ENCODE measurements around the gene ADCK1.

The ADCK1 gene

DNA sequence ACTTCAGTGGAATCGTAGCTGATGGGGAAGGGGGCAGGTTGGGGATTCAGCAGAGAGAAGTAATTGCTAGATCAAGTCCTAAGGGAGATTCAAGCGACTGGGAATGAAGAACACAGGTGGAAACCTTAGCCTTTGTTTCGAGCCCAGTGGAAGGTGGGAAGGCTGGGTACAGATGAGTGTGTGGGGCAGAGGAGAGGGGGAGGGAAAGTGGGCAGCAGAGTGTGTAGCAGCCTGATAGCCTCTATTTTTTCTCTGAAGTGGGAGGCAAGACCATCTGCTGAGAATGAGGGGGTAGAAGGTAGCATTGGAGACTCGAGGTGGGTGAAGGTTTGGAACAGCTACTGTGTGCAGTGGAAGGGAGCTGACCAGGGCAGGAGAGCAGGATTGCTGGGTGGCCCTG lies 91.0 kb downstream of the ADCK1 start:
- H3K27me3 ChIP-seq (ENCODE audit: control insufficient read depth, insufficient read depth, low read length, poor library complexity, severe bottlenecking), result no peaks in the 10 kb centered on the region
- no peak overlapping the region for H3K27ac ChIP-seq (ENCODE audit: insufficient read depth, low read depth, low read length, poor library complexity, severe bottlenecking)
- 92 to 93% methylated on average over 4 of the region's 4 CpGs for WGBS, 2 experiments
- H3K4me1 ChIP-seq (ENCODE audit: control insufficient read depth, insufficient read depth, low read length), result no peaks in the 10 kb centered on the region
- H3K4me3 ChIP-seq (ENCODE audit: insufficient read depth, low read depth, low read length), result no peak overlapping the region
- H3K36me3 ChIP-seq (ENCODE audit: control insufficient read depth, insufficient read depth, low read length), result no peaks in the 10 kb centered on the region
- no peaks in the 10 kb centered on the region for H3K9me3 ChIP-seq (ENCODE audit: control insufficient read depth, low read length)

DNA sequence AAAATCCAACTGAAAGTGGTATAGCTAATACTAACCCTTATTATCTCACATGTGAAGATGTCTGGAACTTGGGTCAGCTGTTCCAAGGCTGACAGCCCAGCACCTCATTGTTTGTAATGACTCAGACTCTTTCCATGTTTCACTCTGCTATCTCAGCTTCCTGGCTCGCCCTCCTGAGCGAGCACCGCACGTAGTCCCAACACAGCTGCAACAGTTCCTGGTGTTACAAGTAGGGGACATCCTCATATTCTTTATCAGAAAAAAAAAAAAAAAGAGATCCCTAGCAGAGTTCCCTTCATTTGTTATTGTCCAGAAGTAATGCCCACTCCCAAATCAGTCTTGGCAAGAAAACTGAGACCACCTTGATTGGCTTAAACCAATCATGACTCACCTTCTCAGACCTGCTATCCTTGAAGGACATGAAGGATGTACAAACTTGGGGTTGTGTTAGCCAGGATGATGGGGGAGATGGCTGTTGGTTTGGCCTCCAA lies 92.5 kb downstream of the ADCK1 start:
- no peaks in the 10 kb centered on the region for H3K27me3 ChIP-seq (ENCODE audit: control insufficient read depth, insufficient read depth, low read length, poor library complexity, severe bottlenecking)
- no peaks in the 10 kb centered on the region for H3K4me1 ChIP-seq (ENCODE audit: control insufficient read depth, insufficient read depth, low read length)
- H3K9me3 ChIP-seq (ENCODE audit: control insufficient read depth, low read length), result no peaks in the 10 kb centered on the region
- 89 to 95% methylated on average over 4 of the region's 4 CpGs for WGBS, 2 experiments
- no peak overlapping the region for H3K27ac ChIP-seq (ENCODE audit: insufficient read depth, low read depth, low read length, poor library complexity, severe bottlenecking)
- no peak overlapping the region for H3K4me3 ChIP-seq (ENCODE audit: insufficient read depth, low read depth, low read length)
- H3K36me3 ChIP-seq (ENCODE audit: control insufficient read depth, insufficient read depth, low read length), result no peaks in the 10 kb centered on the region

DNA sequence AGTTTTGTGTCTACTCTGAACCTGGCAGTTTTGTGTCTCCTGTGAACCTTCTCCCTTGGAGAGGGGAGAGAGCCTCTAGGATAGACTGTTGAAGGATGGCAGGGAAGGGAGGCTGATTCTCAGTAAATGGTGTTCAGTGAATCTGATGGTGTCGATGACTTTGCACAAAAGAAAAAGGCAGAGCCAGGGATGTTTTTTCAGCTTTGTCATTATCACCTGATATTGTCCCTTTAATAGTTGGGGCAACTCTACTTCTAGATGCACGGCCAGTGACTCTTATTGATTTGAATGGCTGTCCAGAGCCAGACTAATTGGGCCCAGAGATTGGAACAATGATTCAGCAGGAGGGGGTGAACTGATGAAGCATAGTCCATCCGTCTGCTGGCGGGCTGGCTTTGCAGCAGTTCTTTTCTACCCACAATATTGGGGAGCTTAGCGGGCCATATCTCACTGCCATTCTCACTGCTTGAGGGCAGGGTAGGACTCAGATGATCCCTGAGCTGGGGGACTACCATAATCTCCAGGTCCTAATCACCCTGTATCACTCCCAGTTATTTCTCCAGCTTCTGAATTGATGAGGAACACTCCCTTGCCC lies 93.1 kb downstream of the ADCK1 start:
- Histone ChIP-seq H3K9me3 (ENCODE audit: control insufficient read depth, low read length) (no peaks in the 10 kb centered on the region), H3K27ac (ENCODE audit: insufficient read depth, low read depth, low read length, poor library complexity, severe bottlenecking) (no peak overlapping the region), H3K4me3 (ENCODE audit: insufficient read depth, low read depth, low read length) (no peak overlapping the region), H3K27me3 (ENCODE audit: control insufficient read depth, insufficient read depth, low read length, poor library complexity, severe bottlenecking) (no peaks in the 10 kb centered on the region), H3K36me3 (ENCODE audit: control insufficient read depth, insufficient read depth, low read length) (no peaks in the 10 kb centered on the region), H3K4me1 (ENCODE audit: control insufficient read depth, insufficient read depth, low read length) (no peaks in the 10 kb centered on the region)
- WGBS, 2 experiments, result 91 to 98% methylated on average over 5 of the region's 5 CpGs

DNA sequence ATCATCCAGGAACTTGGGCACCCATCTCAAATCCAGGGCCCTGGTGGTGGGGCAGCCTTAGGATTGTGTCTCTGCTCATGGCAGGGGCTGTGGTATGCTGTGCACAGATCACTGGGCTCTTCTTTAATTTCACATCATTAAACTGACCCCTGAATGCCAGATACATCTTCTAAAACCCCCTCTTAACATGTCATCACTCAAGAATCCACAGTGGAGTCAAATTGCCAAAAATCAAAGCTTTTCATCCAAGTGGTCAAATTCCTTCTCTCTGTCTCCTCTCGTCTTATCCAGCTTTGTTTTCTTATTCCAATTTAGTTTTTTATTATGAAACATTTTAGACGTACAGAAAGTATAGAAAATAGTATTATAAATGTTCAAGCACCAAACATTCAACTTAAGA lies 97.5 kb downstream of the ADCK1 start:
- Histone ChIP-seq H3K27me3 (ENCODE audit: control insufficient read depth, insufficient read depth, low read length, poor library complexity, severe bottlenecking) (no peaks in the 10 kb centered on the region), H3K9me3 (ENCODE audit: control insufficient read depth, low read length) (no peaks in the 10 kb centered on the region), H3K4me3 (ENCODE audit: insufficient read depth, low read depth, low read length) (no peak overlapping the region), H3K36me3 (ENCODE audit: control insufficient read depth, insufficient read depth, low read length) (no peaks in the 10 kb centered on the region), H3K4me1 (ENCODE audit: control insufficient read depth, insufficient read depth, low read length) (no peaks in the 10 kb centered on the region), H3K27ac (ENCODE audit: insufficient read depth, low read depth, low read length, poor library complexity, severe bottlenecking) (no peak overlapping the region)
- WGBS, 2 experiments, result 100% methylated on average over 1 of the region's 2 CpGs; no CpG with 5 or more reads in 1 of the 2 experiments

DNA sequence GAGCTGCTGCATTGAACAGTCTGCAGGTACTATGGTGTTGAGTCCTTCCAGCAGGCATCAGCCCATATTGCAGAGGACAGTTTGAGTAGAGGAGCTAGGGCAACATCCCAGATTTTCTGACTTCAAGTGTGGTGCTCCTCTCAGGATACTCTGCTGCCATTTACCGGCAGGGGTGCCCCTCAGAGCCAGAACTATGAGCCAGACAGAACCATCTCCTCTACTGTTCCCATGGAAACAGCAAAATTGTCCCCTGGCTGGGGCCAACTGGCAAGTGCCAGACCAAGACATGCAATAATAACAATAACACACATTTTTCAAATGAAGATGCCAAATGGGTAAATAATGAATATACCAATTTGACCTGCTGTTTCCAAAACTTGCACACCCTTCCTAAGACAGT lies 102.9 kb downstream of the ADCK1 start:
- Histone ChIP-seq H3K27me3 (ENCODE audit: control insufficient read depth, insufficient read depth, low read length, poor library complexity, severe bottlenecking) (no peaks in the 10 kb centered on the region), H3K9me3 (ENCODE audit: control insufficient read depth, low read length) (no peaks in the 10 kb centered on the region), H3K27ac (ENCODE audit: insufficient read depth, low read depth, low read length, poor library complexity, severe bottlenecking) (no peak overlapping the region), H3K4me3 (ENCODE audit: insufficient read depth, low read depth, low read length) (no peak overlapping the region), H3K4me1 (ENCODE audit: control insufficient read depth, insufficient read depth, low read length) (no peaks in the 10 kb centered on the region), H3K36me3 (ENCODE audit: control insufficient read depth, insufficient read depth, low read length) (no peaks in the 10 kb centered on the region)
- WGBS, 2 experiments, result 91 to 100% methylated on average over 1 of the region's 1 CpG

DNA sequence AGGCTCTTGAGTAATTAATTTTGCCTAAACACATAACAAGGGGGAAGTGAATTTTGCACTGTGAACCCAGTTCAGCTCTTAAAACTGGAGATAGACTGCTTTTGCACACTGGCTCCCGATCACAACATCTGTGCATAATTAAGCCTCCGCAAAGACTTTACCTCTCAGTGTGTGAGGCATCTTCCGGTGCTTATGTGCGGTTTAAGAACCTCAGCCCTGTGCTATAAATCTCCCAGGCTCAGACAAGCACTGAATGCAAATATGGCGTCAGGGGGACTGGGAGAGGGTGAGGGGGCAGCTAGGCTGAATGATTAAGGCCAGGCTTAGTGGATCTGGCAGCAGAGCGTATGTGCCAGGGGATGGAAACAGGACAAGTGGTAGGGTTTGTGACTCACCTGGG lies 103.3 kb downstream of the ADCK1 start:
- no peak overlapping the region for H3K4me3 ChIP-seq (ENCODE audit: insufficient read depth, low read depth, low read length)
- 96 to 97% methylated on average over 6 of the region's 6 CpGs for WGBS, 2 experiments

DNA sequence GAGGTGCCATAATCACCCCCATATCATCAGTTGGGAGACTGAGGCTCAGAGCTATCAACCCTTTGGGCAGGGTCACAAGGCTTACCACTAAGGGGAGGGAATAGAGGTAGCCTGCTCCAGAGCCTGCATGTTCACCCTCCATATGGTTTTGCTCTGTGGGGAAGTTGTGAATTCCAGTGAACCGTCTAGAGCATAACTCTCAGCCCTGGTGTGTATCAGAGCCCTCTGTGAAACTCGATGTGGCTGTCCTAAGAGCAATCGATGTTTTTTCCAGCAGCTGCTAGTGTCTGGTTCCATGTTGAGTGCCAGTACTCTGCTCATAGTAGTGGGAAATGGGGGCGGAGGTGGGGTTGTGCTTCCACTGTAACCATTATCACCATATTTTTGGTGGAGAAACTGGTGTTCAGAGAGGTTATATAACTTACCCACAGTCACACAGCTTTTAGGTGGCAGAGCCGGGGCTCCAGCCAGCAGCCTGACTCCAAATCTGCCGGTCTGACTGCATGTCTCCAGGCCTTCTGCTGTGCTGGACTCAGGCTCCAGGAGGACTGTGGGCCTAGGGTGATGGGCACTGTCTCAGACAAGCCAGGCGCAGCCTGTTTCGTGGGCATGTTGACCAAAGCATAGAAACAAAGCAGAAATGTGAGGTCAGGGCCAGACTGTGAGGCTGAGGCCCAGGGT lies 104.2 kb downstream of the ADCK1 start:
- 86 to 90% methylated on average over 7 to 8 of the region's 8 CpGs for WGBS, 2 experiments
- H3K9me3 ChIP-seq (ENCODE audit: control insufficient read depth, low read length), result no peaks in the 10 kb centered on the region
- H3K27me3 ChIP-seq (ENCODE audit: control insufficient read depth, insufficient read depth, low read length, poor library complexity, severe bottlenecking), result no peaks in the 10 kb centered on the region
- no peak overlapping the region for H3K27ac ChIP-seq (ENCODE audit: insufficient read depth, low read depth, low read length, poor library complexity, severe bottlenecking)
- H3K4me1 ChIP-seq (ENCODE audit: control insufficient read depth, insufficient read depth, low read length), result no peaks in the 10 kb centered on the region
- H3K4me3 ChIP-seq (ENCODE audit: insufficient read depth, low read depth, low read length), result no peak overlapping the region
- H3K36me3 ChIP-seq (ENCODE audit: control insufficient read depth, insufficient read depth, low read length), result no peaks in the 10 kb centered on the region

More for the DNA sequence above, 103.3 kb downstream of the ADCK1 start:
- H3K36me3 ChIP-seq (ENCODE audit: control insufficient read depth, insufficient read depth, low read length), result no peaks in the 10 kb centered on the region
- H3K4me1 ChIP-seq (ENCODE audit: control insufficient read depth, insufficient read depth, low read length), result no peaks in the 10 kb centered on the region
- no peak overlapping the region for H3K27ac ChIP-seq (ENCODE audit: insufficient read depth, low read depth, low read length, poor library complexity, severe bottlenecking)
- no peaks in the 10 kb centered on the region for H3K27me3 ChIP-seq (ENCODE audit: control insufficient read depth, insufficient read depth, low read length, poor library complexity, severe bottlenecking)
- H3K9me3 ChIP-seq (ENCODE audit: control insufficient read depth, low read length), result no peaks in the 10 kb centered on the region

DNA sequence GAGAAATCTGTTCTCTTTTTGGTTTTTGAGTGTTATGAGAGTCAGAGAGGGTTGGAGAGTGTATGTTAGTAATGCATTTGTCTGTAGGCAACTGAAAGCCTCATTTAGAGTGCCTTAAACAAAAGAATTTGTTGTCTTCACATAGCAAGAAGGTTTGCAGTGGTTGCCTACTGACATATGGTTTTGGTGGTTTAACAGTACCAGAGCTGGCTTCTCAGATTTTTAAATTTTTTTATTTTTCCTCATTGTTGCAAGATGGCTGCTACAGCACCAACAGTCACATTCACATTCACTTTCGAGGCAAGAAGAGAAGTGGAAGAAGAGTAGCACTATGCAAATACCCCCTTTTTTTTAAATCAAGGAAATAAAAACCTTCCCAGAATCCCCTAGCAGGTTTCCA lies 106.5 kb downstream of the ADCK1 start:
- Histone ChIP-seq H3K4me1 (ENCODE audit: control insufficient read depth, insufficient read depth, low read length) (no peaks in the 10 kb centered on the region), H3K36me3 (ENCODE audit: control insufficient read depth, insufficient read depth, low read length) (no peaks in the 10 kb centered on the region), H3K27me3 (ENCODE audit: control insufficient read depth, insufficient read depth, low read length, poor library complexity, severe bottlenecking) (no peaks in the 10 kb centered on the region), H3K27ac (ENCODE audit: insufficient read depth, low read depth, low read length, poor library complexity, severe bottlenecking) (no peak overlapping the region), H3K4me3 (ENCODE audit: insufficient read depth, low read depth, low read length) (no peak overlapping the region), H3K9me3 (ENCODE audit: control insufficient read depth, low read length) (no peaks in the 10 kb centered on the region)
- WGBS, 2 experiments, result 89 to 96% methylated on average over 1 of the region's 1 CpG

DNA sequence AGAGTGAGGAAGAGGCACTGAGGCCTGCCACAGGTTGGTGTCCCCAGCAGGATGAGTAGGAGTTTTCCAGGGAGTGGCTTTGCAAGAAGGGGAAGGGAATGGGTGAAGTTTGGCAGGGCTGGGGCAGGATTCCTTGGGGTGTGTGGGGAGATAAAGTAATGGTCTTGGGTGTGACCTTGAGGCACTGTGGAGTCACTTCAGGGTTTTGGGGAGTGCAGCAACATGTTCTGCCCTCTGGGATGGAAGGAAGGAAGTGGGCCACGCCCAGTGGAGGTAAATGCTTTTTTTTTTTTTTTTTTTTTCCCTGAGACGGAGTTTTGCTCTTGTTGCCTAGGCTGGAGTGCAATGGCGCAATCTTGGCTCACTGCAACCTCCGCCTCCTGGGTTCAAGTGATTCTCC lies 108.9 kb downstream of the ADCK1 start:
- H3K9me3 ChIP-seq (ENCODE audit: control insufficient read depth, low read length), result no peaks in the 10 kb centered on the region
- no peaks in the 10 kb centered on the region for H3K27me3 ChIP-seq (ENCODE audit: control insufficient read depth, insufficient read depth, low read length, poor library complexity, severe bottlenecking)
- H3K4me3 ChIP-seq (ENCODE audit: insufficient read depth, low read depth, low read length), result no peak overlapping the region
- H3K27ac ChIP-seq (ENCODE audit: insufficient read depth, low read depth, low read length, poor library complexity, severe bottlenecking), result no peak overlapping the region
- H3K4me1 ChIP-seq (ENCODE audit: control insufficient read depth, insufficient read depth, low read length), result peaks cover 6% of the 10 kb centered on the region
- H3K36me3 ChIP-seq (ENCODE audit: control insufficient read depth, insufficient read depth, low read length), result no peaks in the 10 kb centered on the region
- WGBS, 2 experiments, result 96 to 100% methylated on average over 1 to 3 of the region's 4 CpGs

DNA sequence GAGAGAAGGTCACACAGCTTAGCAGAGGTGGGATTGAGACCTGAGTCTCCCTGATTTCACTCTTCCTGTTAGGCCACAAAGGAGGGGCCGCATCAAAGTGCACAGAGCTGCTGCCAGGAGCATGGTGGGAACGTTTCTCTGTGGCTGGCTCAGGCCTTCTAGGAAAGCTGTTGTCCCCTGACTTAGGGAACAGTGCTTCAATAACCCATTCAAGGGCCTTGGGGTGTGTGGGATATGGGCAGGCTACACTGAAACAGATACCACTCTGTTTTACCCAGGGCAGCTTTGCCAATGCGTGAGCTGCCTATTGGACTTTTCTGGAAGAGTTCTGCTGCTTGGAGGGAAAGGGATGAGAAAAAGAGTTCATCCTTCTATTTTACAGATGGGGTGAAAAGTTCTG lies 110.0 kb downstream of the ADCK1 start:
- Histone ChIP-seq H3K4me1 (ENCODE audit: control insufficient read depth, insufficient read depth, low read length) (peaks cover 6% of the 10 kb centered on the region), H3K9me3 (ENCODE audit: control insufficient read depth, low read length) (no peaks in the 10 kb centered on the region), H3K27me3 (ENCODE audit: control insufficient read depth, insufficient read depth, low read length, poor library complexity, severe bottlenecking) (no peaks in the 10 kb centered on the region), H3K27ac (ENCODE audit: insufficient read depth, low read depth, low read length, poor library complexity, severe bottlenecking) (no peak overlapping the region), H3K4me3 (ENCODE audit: insufficient read depth, low read depth, low read length) (no peak overlapping the region), H3K36me3 (ENCODE audit: control insufficient read depth, insufficient read depth, low read length) (no peaks in the 10 kb centered on the region)
- WGBS, 2 experiments, result 87 to 90% methylated on average over 3 of the region's 3 CpGs

Measured in ectodermal cell (in vitro differentiated cells).